ENCODE data around the gene PPIL1. TPM values are rescaled to one million over a fixed set of nuclear protein-coding genes. Genes with fewer than 3 reads are reported as not detected.

The PPIL1 gene
- total and polyA plus RNA-seq, 3 experiments from 2014 or later: 23.3 to 68.8 (median 66.6) TPM

GRCh38 chr6:36860126-36860525, 14.5 kb downstream of the PPIL1 start:
- Mint-ChIP-seq H3K36me3 (peaks cover 0 to 78% (median 19%) of the 10 kb centered on the region in 3 donors), H3K27me3 (no peaks in the 10 kb centered on the region), H3K4me3 (no peak overlapping the region), H3K9me3 (no peaks in the 10 kb centered on the region), H3K4me1 (peaks cover 19 to 22% (median 20%) of the 10 kb centered on the region in 3 donors), H3K27ac (peak overlapping the region in 1 of 8 donors; percentile 21)
- H3K36me3 ChIP-seq (ENCODE audit: insufficient read depth, low read length): peaks cover 10% of the 10 kb centered on the region
- no peaks in the 10 kb centered on the region for H3K9me3 ChIP-seq (ENCODE audit: low read length)
- no peak overlapping the region for H3K27ac ChIP-seq (ENCODE audit: low read depth, low read length)
- CTCF ChIA-PET: interaction anchor here (1.2 kb wide), 1 partner anchor 158 kb away, joined by 4 read pairs; no protein-coding TSS in a partner anchor
- DNase-seq: no peak
- H3K27me3 ChIP-seq (ENCODE audit: insufficient read depth, low read length, poor library complexity, severe bottlenecking): no peaks in the 10 kb centered on the region
- no peaks in the 10 kb centered on the region for H3K4me1 ChIP-seq (ENCODE audit: insufficient read depth, low read length)
- H3K4me3 ChIP-seq (ENCODE audit: low read length): no peak overlapping the region
- POLR2A ChIA-PET: interaction anchor here (0.6 kb wide), 1 partner anchor 137 kb away, joined by 3 read pairs; no protein-coding TSS in a partner anchor

GRCh38 chr6:36858407-36858981, 16.1 kb downstream of the PPIL1 start:
- Mint-ChIP-seq H3K36me3 (peaks cover 0 to 77% (median 17%) of the 10 kb centered on the region in 3 donors), H3K4me3 (no peak overlapping the region), H3K9me3 (no peaks in the 10 kb centered on the region), H3K27me3 (no peaks in the 10 kb centered on the region), H3K27ac (peak overlapping the region in 3 of 8 donors; percentile 6 to 41 (median 27)), H3K4me1 (peaks cover 6 to 9% (median 7%) of the 10 kb centered on the region in 3 donors)
- no peak for DNase-seq
- no peaks in the 10 kb centered on the region for H3K9me3 ChIP-seq (ENCODE audit: low read length)
- H3K27me3 ChIP-seq (ENCODE audit: insufficient read depth, low read length, poor library complexity, severe bottlenecking): no peaks in the 10 kb centered on the region
- H3K36me3 ChIP-seq (ENCODE audit: insufficient read depth, low read length): peaks cover 12% of the 10 kb centered on the region
- no peak overlapping the region for H3K4me3 ChIP-seq (ENCODE audit: low read length)
- CTCF ChIA-PET: no interaction called here
- POLR2A ChIA-PET: no interaction called here
- no peak overlapping the region for H3K27ac ChIP-seq (ENCODE audit: low read depth, low read length)
- H3K4me1 ChIP-seq (ENCODE audit: insufficient read depth, low read length): no peaks in the 10 kb centered on the region

GRCh38 chr6:36857325-36857724, 17.3 kb downstream of the PPIL1 start:
- H3K27me3 ChIP-seq (ENCODE audit: insufficient read depth, low read length, poor library complexity, severe bottlenecking): no peaks in the 10 kb centered on the region
- Mint-ChIP-seq H3K36me3 (peaks cover 0 to 74% (median 16%) of the 10 kb centered on the region in 3 donors), H3K4me3 (no peak overlapping the region), H3K27me3 (no peaks in the 10 kb centered on the region), H3K9me3 (no peaks in the 10 kb centered on the region), H3K4me1 (peaks cover 2 to 4% (median 3%) of the 10 kb centered on the region in 3 donors), H3K27ac (no peak overlapping the region)
- peaks cover 14% of the 10 kb centered on the region for H3K36me3 ChIP-seq (ENCODE audit: insufficient read depth, low read length)
- POLR2A ChIA-PET: no interaction called here
- no peak for DNase-seq
- H3K4me1 ChIP-seq (ENCODE audit: insufficient read depth, low read length): no peaks in the 10 kb centered on the region
- CTCF ChIA-PET: interaction anchor here (0.8 to 1.0 kb wide), 2 partner anchors 41 to 90 kb away, joined by 3 read pairs; no protein-coding TSS in a partner anchor
- no peak overlapping the region for H3K27ac ChIP-seq (ENCODE audit: low read depth, low read length)
- no peaks in the 10 kb centered on the region for H3K9me3 ChIP-seq (ENCODE audit: low read length)
- no peak overlapping the region for H3K4me3 ChIP-seq (ENCODE audit: low read length)

- CTCF ChIA-PET: no interaction called here
- Histone ChIP-seq H3K4me3 (ENCODE audit: low read length) (no peak overlapping the region), H3K4me1 (ENCODE audit: insufficient read depth, low read length) (no peaks in the 10 kb centered on the region), H3K27ac (ENCODE audit: low read depth, low read length) (no peak overlapping the region), H3K36me3 (ENCODE audit: insufficient read depth, low read length) (peaks cover 14% of the 10 kb centered on the region), H3K9me3 (ENCODE audit: low read length) (no peaks in the 10 kb centered on the region), H3K27me3 (ENCODE audit: insufficient read depth, low read length, poor library complexity, severe bottlenecking) (no peaks in the 10 kb centered on the region)
- Mint-ChIP-seq H3K4me3 (no peak overlapping the region), H3K9me3 (peaks cover under 1 to 5% (median under 1%) of the 10 kb centered on the region in 5 donors), H3K27ac (peak overlapping the region in 1 of 8 donors; percentile 12), H3K36me3 (peaks cover 2 to 76% (median 24%) of the 10 kb centered on the region in 3 donors), H3K4me1 (peaks cover 2 to 4% (median 3%) of the 10 kb centered on the region in 3 donors), H3K27me3 (no peaks in the 10 kb centered on the region)
- POLR2A ChIA-PET: no interaction called here
- DNase-seq: no peak
Measured at GRCh38 chr6:36856277-36856676, 18.3 kb downstream of the PPIL1 start.

GRCh38 chr6:36855750-36856149, 18.9 kb downstream of the PPIL1 start:
- H3K36me3 Mint-ChIP-seq: peaks cover 7 to 75% (median 27%) of the 10 kb centered on the region in 3 donors
- Histone ChIP-seq H3K36me3 (ENCODE audit: insufficient read depth, low read length) (peaks cover 14% of the 10 kb centered on the region), H3K4me1 (ENCODE audit: insufficient read depth, low read length) (no peaks in the 10 kb centered on the region), H3K27me3 (ENCODE audit: insufficient read depth, low read length, poor library complexity, severe bottlenecking) (no peaks in the 10 kb centered on the region), H3K27ac (ENCODE audit: low read depth, low read length) (no peak overlapping the region), H3K4me3 (ENCODE audit: low read length) (no peak overlapping the region), H3K9me3 (ENCODE audit: low read length) (peaks cover 3% of the 10 kb centered on the region)
- ChIA-PET CTCF (no interaction called here), POLR2A (no interaction called here)
- no peak overlapping the region for H3K4me3 Mint-ChIP-seq
- H3K27me3 Mint-ChIP-seq: peaks cover 0 to 2% of the 10 kb centered on the region in 2 donors
- peaks cover 0 to 4% (median 3%) of the 10 kb centered on the region in 3 donors for H3K4me1 Mint-ChIP-seq
- peaks cover 5 to 10% (median 6%) of the 10 kb centered on the region in 5 donors for H3K9me3 Mint-ChIP-seq
- no peak overlapping the region for H3K27ac Mint-ChIP-seq
- DNase-seq: no peak

- Mint-ChIP-seq H3K4me1 (no peaks in the 10 kb centered on the region), H3K27ac (peak overlapping the region in 1 of 8 donors; percentile 58), H3K27me3 (peaks cover 0 to 2% of the 10 kb centered on the region in 2 donors), H3K9me3 (peaks cover 8 to 26% (median 13%) of the 10 kb centered on the region in 5 donors), H3K4me3 (no peak overlapping the region), H3K36me3 (peaks cover 24 to 63% (median 29%) of the 10 kb centered on the region in 3 donors)
- ChIA-PET CTCF (interaction anchor here (1.4 to 2.6 kb wide), 4 partner anchors 19 to 165 kb away, joined by 3 to 8 read pairs (median 4); no protein-coding TSS in a partner anchor), POLR2A (no interaction called here)
- Histone ChIP-seq H3K4me3 (ENCODE audit: low read length) (no peak overlapping the region), H3K27me3 (ENCODE audit: insufficient read depth, low read length, poor library complexity, severe bottlenecking) (no peaks in the 10 kb centered on the region), H3K36me3 (ENCODE audit: insufficient read depth, low read length) (peaks cover 14% of the 10 kb centered on the region), H3K9me3 (ENCODE audit: low read length) (peaks cover 9% of the 10 kb centered on the region), H3K27ac (ENCODE audit: low read depth, low read length) (no peak overlapping the region), H3K4me1 (ENCODE audit: insufficient read depth, low read length) (no peaks in the 10 kb centered on the region)
- DNase-seq: no peak
Measured at GRCh38 chr6:36853325-36853724, 21.3 kb downstream of the PPIL1 start.

- POLR2A ChIA-PET: no interaction called here
- Histone ChIP-seq H3K27ac (ENCODE audit: low read depth, low read length) (no peak overlapping the region), H3K4me1 (ENCODE audit: insufficient read depth, low read length) (no peaks in the 10 kb centered on the region), H3K9me3 (ENCODE audit: low read length) (peaks cover 9% of the 10 kb centered on the region), H3K27me3 (ENCODE audit: insufficient read depth, low read length, poor library complexity, severe bottlenecking) (no peaks in the 10 kb centered on the region), H3K36me3 (ENCODE audit: insufficient read depth, low read length) (peaks cover 14% of the 10 kb centered on the region), H3K4me3 (ENCODE audit: low read length) (no peak overlapping the region)
- Mint-ChIP-seq H3K36me3 (peaks cover 24 to 59% (median 29%) of the 10 kb centered on the region in 3 donors), H3K9me3 (peaks cover 8 to 26% (median 13%) of the 10 kb centered on the region in 5 donors), H3K27ac (peak overlapping the region in 2 of 8 donors; percentile 58 to 91), H3K27me3 (peaks cover 0 to 2% of the 10 kb centered on the region in 2 donors), H3K4me3 (no peak overlapping the region), H3K4me1 (no peaks in the 10 kb centered on the region)
- DNase-seq: no peak
- CTCF ChIA-PET: interaction anchor here (1.4 to 2.6 kb wide), 4 partner anchors 19 to 166 kb away, joined by 3 to 8 read pairs (median 4); no protein-coding TSS in a partner anchor
Measured at GRCh38 chr6:36852481-36853147, 22.0 kb downstream of the PPIL1 start.

GRCh38 chr6:36851626-36852025, 23.0 kb downstream of the PPIL1 start:
- no peak overlapping the region for H3K4me3 Mint-ChIP-seq
- Histone ChIP-seq H3K27ac (ENCODE audit: low read depth, low read length) (no peak overlapping the region), H3K9me3 (ENCODE audit: low read length) (peaks cover 9% of the 10 kb centered on the region), H3K27me3 (ENCODE audit: insufficient read depth, low read length, poor library complexity, severe bottlenecking) (no peaks in the 10 kb centered on the region), H3K36me3 (ENCODE audit: insufficient read depth, low read length) (peaks cover 14% of the 10 kb centered on the region), H3K4me1 (ENCODE audit: insufficient read depth, low read length) (no peaks in the 10 kb centered on the region), H3K4me3 (ENCODE audit: low read length) (no peak overlapping the region)
- H3K27ac Mint-ChIP-seq: peak overlapping the region in 1 of 8 donors; percentile 19
- H3K36me3 Mint-ChIP-seq: peaks cover 24 to 53% (median 28%) of the 10 kb centered on the region in 3 donors
- H3K9me3 Mint-ChIP-seq: peaks cover 8 to 26% (median 13%) of the 10 kb centered on the region in 5 donors
- ChIA-PET CTCF (interaction anchor here (0.6 to 2.6 kb wide), 6 partner anchors 13 to 86 kb away, joined by 3 to 8 read pairs (median 4); no protein-coding TSS in a partner anchor), POLR2A (no interaction called here)
- no peak for DNase-seq
- peaks cover 0 to 2% of the 10 kb centered on the region in 2 donors for H3K27me3 Mint-ChIP-seq
- H3K4me1 Mint-ChIP-seq: no peaks in the 10 kb centered on the region
